GM23248 (cell line): Measurements from ENCODE around the gene OR2AE1. TPM values are rescaled to one million over a fixed set of nuclear protein-coding genes. Genes with fewer than 3 reads are reported as not detected.

Experiments
- DNase-seq: peaks from one replicate; pipeline ENCODE4 v3.0.0-alpha.2; 2015
- H2AFZ ChIP-seq: fragments of 200-600 bp; sonication (generic); 2 replicates; pipeline ENCODE4 v1.6.1; 2016; ENCODE audit warnings: antibody characterized with exemption
- H3F3A ChIP-seq: fragments of 200-600 bp; sonication (generic); 2 replicates; pipeline ENCODE4 v1.6.1; 2016; ENCODE audit warnings: mild to moderate bottlenecking, antibody characterized with exemption, mixed run types; ENCODE audit not compliant: insufficient read depth
- H3K27ac ChIP-seq: fragments of 200-600 bp; sonication (generic); 2 replicates; pipeline ENCODE4 v1.5.1; 2016; ENCODE audit warnings: mild to moderate bottlenecking
- H3K27me3 ChIP-seq: fragments of 200-600 bp; sonication (generic); replicated peaks from 2 replicates; pipeline ENCODE4 v1.6.1; 2016; ENCODE audit warnings: mild to moderate bottlenecking; ENCODE audit not compliant: insufficient read depth
- H3K36me3 ChIP-seq: fragments of 200-600 bp; sonication (generic); 2 replicates; pipeline ENCODE4 v1.6.1; 2016; ENCODE audit warnings: low read depth, mild to moderate bottlenecking
- H3K4me1 ChIP-seq: fragments of 200-600 bp; sonication (generic); 2 replicates; pipeline ENCODE4 v1.6.1; 2016; ENCODE audit warnings: mild to moderate bottlenecking; ENCODE audit not compliant: insufficient read depth
- H3K4me2 ChIP-seq: fragments of 200-600 bp; sonication (generic); one replicate; pipeline ENCODE4 v1.6.1; 2016; ENCODE audit warnings: mild to moderate bottlenecking; ENCODE audit not compliant: unreplicated experiment
- H3K4me3 ChIP-seq: fragments of 200-600 bp; sonication (generic); 2 replicates; pipeline ENCODE4 v1.5.1; 2016; ENCODE audit warnings: mild to moderate bottlenecking
- H3K79me2 ChIP-seq: fragments of 200-600 bp; sonication (generic); 2 replicates; pipeline ENCODE4 v1.6.1; 2016; ENCODE audit warnings: mild to moderate bottlenecking; ENCODE audit not compliant: insufficient read depth
- H3K9ac ChIP-seq: fragments of 200-600 bp; sonication (generic); 2 replicates; pipeline ENCODE4 v1.6.1; 2016; ENCODE audit warnings: mild to moderate bottlenecking
- H3K9me2 ChIP-seq: fragments of 200-600 bp; sonication (generic); 2 replicates; pipeline ENCODE4 v1.6.1; 2016; ENCODE audit warnings: mixed run types, mild to moderate bottlenecking, moderate library complexity; ENCODE audit not compliant: insufficient read depth
- H3K9me3 ChIP-seq: fragments of 200-600 bp; sonication (generic); one replicate; pipeline ENCODE4 v1.6.1; 2017; ENCODE audit warnings: low read depth
- H4K20me1 ChIP-seq: fragments of 200-600 bp; sonication (generic); 2 replicates; pipeline ENCODE4 v1.6.0; 2016; ENCODE audit not compliant: insufficient read depth
- EZH2 ChIP-seq: fragments of 200-600 bp; sonication (generic); IDR thresholded peaks from 2 replicates; pipeline ENCODE4 v1.6.1; 2018; ENCODE audit warnings: antibody characterized with exemption, mild to moderate bottlenecking; ENCODE audit not compliant: insufficient read depth, poor library complexity, severe bottlenecking
- EZH2phosphoT487 ChIP-seq: fragments of 200-600 bp; sonication (generic); IDR thresholded peaks from 2 replicates; pipeline ENCODE4 v1.6.1; 2018; ENCODE audit warnings: antibody characterized with exemption, moderate library complexity, mild to moderate bottlenecking, low read depth; ENCODE audit not compliant: insufficient read depth
- WGBS, 2 experiments: methylation state at CpG; one replicate each; pipeline ENCODE4 v1.1.6; 2015 to 2017; ENCODE audit warnings: low lambda C conversion rate in 2 of 2, low coverage in 1 of 2; ENCODE audit errors: missing lambda C conversion rate in 2 of 2; 5-methylcytosine and 5-hydroxymethylcytosine counted together
- in situ Hi-C: fragments of 300-500 bp; cut with MboI; formaldehyde crosslinking; loops from 2 replicates; pipeline ENCODE4 v1.15.0; 2020
- polyA plus RNA-seq: library from polyadenylated mRNA; unstranded; fragments of >200 nt; fragmentation: Nextera tagmentation; extraction: Ambion mirVana; gene quantifications from 2 replicates; pipeline ENCODE4 v1.2.1, GENCODE V29; 2016
- total RNA-seq: library from RNA; depleted of rRNA; stranded (reverse); fragments of >200 nt; shearing (Covaris generic); gene quantifications from 2 replicates; pipeline ENCODE4 v1.2.3, GENCODE V29; 2014

Gene OR2AE1
- total and polyA plus RNA-seq, 2 experiments from 2014 or later, result not detected

DNA sequence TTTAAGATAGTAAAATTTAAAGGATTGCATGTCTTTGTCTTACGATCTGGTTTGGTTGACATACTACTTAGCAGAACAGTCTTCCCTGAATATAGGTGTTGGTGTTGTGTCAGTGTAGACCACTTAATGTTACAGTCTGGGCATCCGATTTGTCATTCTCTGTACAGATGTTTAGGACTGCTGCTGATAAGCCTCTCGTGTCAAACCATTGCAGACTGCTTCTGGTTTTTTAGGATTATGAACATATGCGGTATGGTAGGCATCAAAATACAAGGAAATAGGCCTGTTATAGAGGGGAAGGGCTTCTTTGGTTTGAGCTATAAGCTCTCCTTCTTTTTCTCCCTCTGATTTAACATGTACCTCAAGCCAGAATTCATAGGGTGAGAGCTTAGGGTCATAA, 41.6 kb downstream of the OR2AE1 start:
- in situ Hi-C loops, result no loop called here
- TF ChIP-seq EZH2 (no peak), EZH2phosphoT487 (no peak)
- Histone ChIP-seq H3K4me3 (no peak overlapping the region), H3K27ac (no peak overlapping the region), H3F3A (no peaks in the 10 kb centered on the region), H3K4me1 (no peaks in the 10 kb centered on the region), H3K4me2 (no peak overlapping the region), H3K9ac (no peak overlapping the region), H2AFZ (no peak overlapping the region), H4K20me1 (no peaks in the 10 kb centered on the region), H3K79me2 (no peaks in the 10 kb centered on the region), H3K9me2 (no peaks in the 10 kb centered on the region), H3K27me3 (peaks cover 36% of the 10 kb centered on the region), H3K36me3 (no peaks in the 10 kb centered on the region), H3K9me3 (no peaks in the 10 kb centered on the region)
- DNase-seq, result no peak
- WGBS, 2 experiments, result 41 to 44% methylated on average over 4 of the region's 4 CpGs

DNA sequence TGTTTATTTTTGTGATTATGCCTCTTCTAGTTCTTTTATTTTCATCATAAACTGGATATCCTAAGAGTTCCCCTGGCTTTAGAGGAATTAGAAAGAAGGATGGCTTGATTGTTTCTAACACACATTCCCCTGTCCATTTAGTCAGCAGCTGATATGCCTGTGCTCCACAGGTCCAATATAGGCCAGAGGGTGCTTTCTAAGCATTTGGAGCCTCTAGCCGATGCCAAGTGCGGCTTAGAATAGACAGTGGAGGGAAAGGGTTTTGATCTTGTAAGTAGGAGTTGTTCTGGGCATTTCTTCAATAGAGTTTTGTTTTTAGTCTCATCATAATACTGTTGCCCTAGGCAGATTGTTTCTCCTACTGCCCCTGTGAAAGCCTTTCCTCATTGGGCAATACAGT, 42.5 kb downstream of the OR2AE1 start:
- H3K4me3 ChIP-seq, result no peak overlapping the region
- in situ Hi-C loops, result no loop called here
- peaks cover 35% of the 10 kb centered on the region for H3K27me3 ChIP-seq
- H3K4me2 ChIP-seq, result no peak overlapping the region
- H3K4me1 ChIP-seq, result no peaks in the 10 kb centered on the region
- no peaks in the 10 kb centered on the region for H3F3A ChIP-seq
- no peaks in the 10 kb centered on the region for H4K20me1 ChIP-seq
- WGBS, 2 experiments, result 59 to 69% methylated on average over 2 of the region's 2 CpGs
- no peak overlapping the region for H3K27ac ChIP-seq
- H3K79me2 ChIP-seq, result no peaks in the 10 kb centered on the region
- no peak for DNase-seq
- TF ChIP-seq EZH2, result no peak
- no peak for TF ChIP-seq EZH2phosphoT487
- no peak overlapping the region for H2AFZ ChIP-seq
- H3K9me3 ChIP-seq, result no peaks in the 10 kb centered on the region
- no peaks in the 10 kb centered on the region for H3K36me3 ChIP-seq
- no peak overlapping the region for H3K9ac ChIP-seq
- H3K9me2 ChIP-seq, result no peaks in the 10 kb centered on the region

DNA sequence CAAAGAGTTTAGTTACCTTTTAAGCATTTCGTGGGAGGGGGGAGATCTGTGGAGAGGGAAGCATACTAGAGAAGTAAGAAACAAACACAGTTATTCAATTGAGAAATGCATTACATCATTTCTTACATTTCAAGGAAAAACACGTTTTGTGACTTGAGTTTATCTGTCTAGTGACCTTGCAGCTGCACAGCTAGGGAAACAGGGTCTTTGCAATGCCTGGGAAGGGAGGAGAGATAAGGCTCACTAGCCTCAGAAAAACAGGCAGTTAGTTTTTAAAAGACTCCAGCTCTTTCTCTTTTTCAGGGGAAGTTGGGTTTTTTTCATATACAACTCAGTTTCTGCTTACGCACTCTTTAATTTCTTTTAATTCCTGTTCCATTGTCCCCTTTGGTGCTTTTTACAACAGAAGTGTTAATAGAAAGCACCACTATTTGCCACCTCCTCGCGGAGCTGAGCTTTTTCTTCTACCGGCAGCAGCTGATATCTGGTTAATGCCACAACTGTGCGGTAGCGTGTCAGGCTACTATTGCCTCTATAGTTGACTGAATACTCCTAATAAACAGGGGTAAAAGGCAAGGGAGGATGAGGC, 43.5 kb downstream of the OR2AE1 start:
- Histone ChIP-seq H3K4me3 (no peak overlapping the region), H4K20me1 (no peaks in the 10 kb centered on the region), H3K9ac (no peak overlapping the region), H3K27ac (no peak overlapping the region), H2AFZ (no peak overlapping the region), H3K4me1 (no peaks in the 10 kb centered on the region), H3K36me3 (no peaks in the 10 kb centered on the region), H3K4me2 (no peak overlapping the region), H3K9me2 (no peaks in the 10 kb centered on the region), H3K9me3 (no peaks in the 10 kb centered on the region), H3K79me2 (no peaks in the 10 kb centered on the region), H3F3A (no peaks in the 10 kb centered on the region), H3K27me3 (peaks cover 32% of the 10 kb centered on the region)
- TF ChIP-seq EZH2phosphoT487 (no peak), EZH2 (no peak)
- 48 to 53% methylated on average over 8 of the region's 8 CpGs for WGBS, 2 experiments
- DNase-seq, result no peak
- in situ Hi-C loops, result no loop called here

DNA sequence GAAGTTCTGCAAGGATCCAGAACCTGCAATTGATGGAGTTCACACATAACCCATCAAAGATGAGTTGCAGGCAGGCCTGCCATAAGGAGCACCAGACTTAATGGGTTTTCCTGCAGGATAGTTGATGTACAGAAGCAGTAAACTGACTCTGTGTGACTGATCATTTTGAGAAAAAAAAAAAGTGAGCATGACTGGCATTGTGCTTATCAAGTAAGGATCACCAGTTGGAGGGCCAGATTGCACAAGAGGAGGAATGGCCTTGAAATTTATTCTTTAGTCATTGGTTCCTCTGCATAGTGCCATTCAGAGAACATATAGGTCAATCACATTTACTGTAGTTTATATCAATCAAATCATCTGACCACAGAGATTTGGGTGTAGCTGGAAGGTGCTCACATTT, 45.2 kb downstream of the OR2AE1 start:
- no peaks in the 10 kb centered on the region for H3K79me2 ChIP-seq
- no peak overlapping the region for H3K27ac ChIP-seq
- no peak for TF ChIP-seq EZH2phosphoT487
- no peaks in the 10 kb centered on the region for H3F3A ChIP-seq
- DNase-seq, result no peak
- no peak overlapping the region for H3K4me3 ChIP-seq
- in situ Hi-C loops, result no loop called here
- no peak overlapping the region for H3K9ac ChIP-seq
- H3K9me3 ChIP-seq, result no peaks in the 10 kb centered on the region
- H3K4me1 ChIP-seq, result no peaks in the 10 kb centered on the region
- peaks cover 34% of the 10 kb centered on the region for H3K27me3 ChIP-seq
- no peak overlapping the region for H2AFZ ChIP-seq
- no peak overlapping the region for H3K4me2 ChIP-seq
- H3K9me2 ChIP-seq, result no peaks in the 10 kb centered on the region
- no peaks in the 10 kb centered on the region for H3K36me3 ChIP-seq
- no peaks in the 10 kb centered on the region for H4K20me1 ChIP-seq
